Panc1 (cell line): ENCODE results near the gene PPIL1.

ENCODE experiments used
- POLR2AphosphoS5 ChIP-seq: IDR thresholded peaks from 2 replicates; pipeline ENCODE4 v1.6.1; 2012; ENCODE audit warnings: mild to moderate bottlenecking, low read depth, low read length, moderate library complexity
- SIN3A ChIP-seq: IDR thresholded peaks from 2 replicates; pipeline ENCODE4 v1.6.1; 2012; ENCODE audit warnings: low read depth, mild to moderate bottlenecking, low read length, moderate library complexity, borderline replicate concordance; ENCODE audit not compliant: insufficient read depth
- TF ChIP-seq, protein P1 (sequence below): fragments of 450-650 bp; IDR thresholded peaks from 2 replicates; pipeline ENCODE4 v1.5.1; 2017; ENCODE audit warnings: mild to moderate bottlenecking

- TF ChIP-seq, protein P1, sequence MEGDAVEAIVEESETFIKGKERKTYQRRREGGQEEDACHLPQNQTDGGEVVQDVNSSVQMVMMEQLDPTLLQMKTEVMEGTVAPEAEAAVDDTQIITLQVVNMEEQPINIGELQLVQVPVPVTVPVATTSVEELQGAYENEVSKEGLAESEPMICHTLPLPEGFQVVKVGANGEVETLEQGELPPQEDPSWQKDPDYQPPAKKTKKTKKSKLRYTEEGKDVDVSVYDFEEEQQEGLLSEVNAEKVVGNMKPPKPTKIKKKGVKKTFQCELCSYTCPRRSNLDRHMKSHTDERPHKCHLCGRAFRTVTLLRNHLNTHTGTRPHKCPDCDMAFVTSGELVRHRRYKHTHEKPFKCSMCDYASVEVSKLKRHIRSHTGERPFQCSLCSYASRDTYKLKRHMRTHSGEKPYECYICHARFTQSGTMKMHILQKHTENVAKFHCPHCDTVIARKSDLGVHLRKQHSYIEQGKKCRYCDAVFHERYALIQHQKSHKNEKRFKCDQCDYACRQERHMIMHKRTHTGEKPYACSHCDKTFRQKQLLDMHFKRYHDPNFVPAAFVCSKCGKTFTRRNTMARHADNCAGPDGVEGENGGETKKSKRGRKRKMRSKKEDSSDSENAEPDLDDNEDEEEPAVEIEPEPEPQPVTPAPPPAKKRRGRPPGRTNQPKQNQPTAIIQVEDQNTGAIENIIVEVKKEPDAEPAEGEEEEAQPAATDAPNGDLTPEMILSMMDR, result no peak
- no peak for TF ChIP-seq POLR2AphosphoS5
- TF ChIP-seq SIN3A, result no peak
Observed at GRCh38 chr6:36860126-36860525, 14.5 kb downstream of the PPIL1 start.
